ENCODE measurements around the gene BTBD1.

DNA sequence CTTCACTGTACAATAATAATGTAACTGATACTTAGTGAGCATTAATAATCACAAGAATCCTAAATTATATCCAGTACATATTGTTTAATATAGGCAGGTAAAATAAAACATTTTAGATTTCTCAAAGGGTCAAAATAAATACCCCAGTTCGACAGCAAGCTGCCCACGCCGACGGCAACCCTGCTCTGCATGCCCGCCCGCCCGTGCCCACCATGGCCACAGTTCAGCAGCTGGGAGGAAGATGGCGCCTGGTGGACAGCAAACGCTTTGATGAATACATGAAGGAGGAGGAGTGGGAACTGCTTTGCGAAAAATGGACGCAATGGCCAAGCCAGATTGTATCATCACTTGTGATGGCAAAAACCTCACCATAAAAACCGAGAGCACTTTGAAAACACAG lies 22.9 kb downstream of the BTBD1 start:
- no peak for TF ChIP-seq POLR2A (IDR thresholded peaks at IDR 0.05)
- TF ChIP-seq, protein P1, sequence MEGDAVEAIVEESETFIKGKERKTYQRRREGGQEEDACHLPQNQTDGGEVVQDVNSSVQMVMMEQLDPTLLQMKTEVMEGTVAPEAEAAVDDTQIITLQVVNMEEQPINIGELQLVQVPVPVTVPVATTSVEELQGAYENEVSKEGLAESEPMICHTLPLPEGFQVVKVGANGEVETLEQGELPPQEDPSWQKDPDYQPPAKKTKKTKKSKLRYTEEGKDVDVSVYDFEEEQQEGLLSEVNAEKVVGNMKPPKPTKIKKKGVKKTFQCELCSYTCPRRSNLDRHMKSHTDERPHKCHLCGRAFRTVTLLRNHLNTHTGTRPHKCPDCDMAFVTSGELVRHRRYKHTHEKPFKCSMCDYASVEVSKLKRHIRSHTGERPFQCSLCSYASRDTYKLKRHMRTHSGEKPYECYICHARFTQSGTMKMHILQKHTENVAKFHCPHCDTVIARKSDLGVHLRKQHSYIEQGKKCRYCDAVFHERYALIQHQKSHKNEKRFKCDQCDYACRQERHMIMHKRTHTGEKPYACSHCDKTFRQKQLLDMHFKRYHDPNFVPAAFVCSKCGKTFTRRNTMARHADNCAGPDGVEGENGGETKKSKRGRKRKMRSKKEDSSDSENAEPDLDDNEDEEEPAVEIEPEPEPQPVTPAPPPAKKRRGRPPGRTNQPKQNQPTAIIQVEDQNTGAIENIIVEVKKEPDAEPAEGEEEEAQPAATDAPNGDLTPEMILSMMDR (IDR thresholded peaks at IDR 0.05), result no peak

All from stomach (tissue), 4 donors.